ENCODE data around the gene CXCR6. TPM values are rescaled to one million over a fixed set of nuclear protein-coding genes. Genes with fewer than 3 reads are reported as not detected.
"Not testable (repeated sequence)": the region's sequence is repeated elsewhere in the genome, so short reads cannot be mapped to it uniquely, and the experiment has no call there.

Gene CXCR6
- total and polyA plus RNA-seq, 2 experiments from 2014 or later = not detected

GRCh38 chr3:45994419-45995235 is 51.4 kb downstream of the CXCR6 start:
- peak overlapping the region; percentile 92 for H3K4me2 ChIP-seq (ENCODE audit: unreplicated experiment)
- no peaks in the 10 kb centered on the region for H3K79me2 ChIP-seq (ENCODE audit: insufficient read depth)
- H3K27me3 ChIP-seq (replicated peaks; ENCODE audit: insufficient read depth) = no peaks in the 10 kb centered on the region
- no peak overlapping the region for H3K27ac ChIP-seq
- no peaks in the 10 kb centered on the region for H3K9me3 ChIP-seq (ENCODE audit: low read depth)
- no peaks in the 10 kb centered on the region for H3K9me2 ChIP-seq (ENCODE audit: insufficient read depth)
- peak overlapping the region; percentile 99 for H2AFZ ChIP-seq
- H3K9ac ChIP-seq = peak overlapping the region; percentile 80
- TF ChIP-seq EZH2 (IDR thresholded peaks at IDR 0.05; ENCODE audit: insufficient read depth, poor library complexity, severe bottlenecking) = no peak
- no peak for TF ChIP-seq EZH2phosphoT487 (IDR thresholded peaks at IDR 0.05; ENCODE audit: insufficient read depth, low read depth)
- 14 to 18% methylated on average over 13 to 16 of the region's 16 CpGs for WGBS, 2 experiments (ENCODE audit: low coverage in 1 of 2, low lambda C conversion rate in 2 of 2, missing lambda C conversion rate in 2 of 2)
- no peaks in the 10 kb centered on the region for H4K20me1 ChIP-seq (ENCODE audit: insufficient read depth)
- DNase-seq = no peak
- peaks cover 22% of the 10 kb centered on the region for H3F3A ChIP-seq (ENCODE audit: insufficient read depth)
- H3K4me1 ChIP-seq (ENCODE audit: insufficient read depth) = peaks cover 18% of the 10 kb centered on the region
- H3K4me3 ChIP-seq = peak overlapping the region; percentile 88
- in situ Hi-C loops (cut with MboI) = no loop called here
- H3K36me3 ChIP-seq (ENCODE audit: low read depth) = no peaks in the 10 kb centered on the region

- 6% methylated on average over 57 to 61 of the region's 67 CpGs for WGBS, 2 experiments (ENCODE audit: low coverage in 1 of 2, low lambda C conversion rate in 2 of 2, missing lambda C conversion rate in 2 of 2)
- in situ Hi-C loops (cut with MboI) = no loop called here
- peak; percentile 96 for DNase-seq
- H3F3A ChIP-seq (ENCODE audit: insufficient read depth) = peaks cover 20% of the 10 kb centered on the region
- TF ChIP-seq EZH2 (IDR thresholded peaks at IDR 0.05; ENCODE audit: insufficient read depth, poor library complexity, severe bottlenecking) = no peak
- no peak for TF ChIP-seq EZH2phosphoT487 (IDR thresholded peaks at IDR 0.05; ENCODE audit: insufficient read depth, low read depth)
- H2AFZ ChIP-seq = peak within 1 kb of the TSS; percentile 99
- H4K20me1 ChIP-seq (ENCODE audit: insufficient read depth) = no peaks in the 10 kb centered on the region
- no peaks in the 10 kb centered on the region for H3K9me2 ChIP-seq (ENCODE audit: insufficient read depth)
- peak within 1 kb of the TSS; percentile 92 for H3K4me2 ChIP-seq (ENCODE audit: unreplicated experiment)
- no peak within 1 kb of the TSS for H3K27ac ChIP-seq
- peak within 1 kb of the TSS; percentile 80 for H3K9ac ChIP-seq
- peaks cover 17% of the 10 kb centered on the region for H3K4me1 ChIP-seq (ENCODE audit: insufficient read depth)
- H3K4me3 ChIP-seq = peak within 1 kb of the TSS; percentile 88
- no peaks in the 10 kb centered on the region for H3K79me2 ChIP-seq (ENCODE audit: insufficient read depth)
- H3K9me3 ChIP-seq (ENCODE audit: low read depth) = no peaks in the 10 kb centered on the region
- no peaks in the 10 kb centered on the region for H3K36me3 ChIP-seq (ENCODE audit: low read depth)
- H3K27me3 ChIP-seq (replicated peaks; ENCODE audit: insufficient read depth) = no peaks in the 10 kb centered on the region
Measured at GRCh38 chr3:45995236-45996192, 52.2 kb downstream of the CXCR6 start, which contains the start of gene FYCO1. TSS of gene FYCO1 (minus strand) at chr3:45995824. CDS start at chr3:45984910, 10,914 bp downstream.

- H3K4me2 ChIP-seq (ENCODE audit: unreplicated experiment); H3K9me2 ChIP-seq (ENCODE audit: insufficient read depth); H3K4me3 ChIP-seq; in situ Hi-C loops (cut with MboI); DNase-seq; H3K27me3 ChIP-seq (replicated peaks; ENCODE audit: insufficient read depth); H3K9ac ChIP-seq; H3K27ac ChIP-seq; H3K9me3 ChIP-seq (ENCODE audit: low read depth); H4K20me1 ChIP-seq (ENCODE audit: insufficient read depth); H2AFZ ChIP-seq; H3K79me2 ChIP-seq (ENCODE audit: insufficient read depth); H3K36me3 ChIP-seq (ENCODE audit: low read depth): not testable (repeated sequence)
- 86% methylated on average over 18 to 19 of the region's 19 CpGs for WGBS, 2 experiments (ENCODE audit: low coverage in 1 of 2, low lambda C conversion rate in 2 of 2, missing lambda C conversion rate in 2 of 2)
- Histone ChIP-seq H3K4me1 (ENCODE audit: insufficient read depth) (peaks cover 11% of the 10 kb centered on the region), H3F3A (ENCODE audit: insufficient read depth) (peaks cover 15% of the 10 kb centered on the region)
Measured at GRCh38 chr3:45997499-45997898, 54.2 kb downstream of the CXCR6 start.

GRCh38 chr3:45997942-45998341 is 54.7 kb downstream of the CXCR6 start:
- H3K27me3 ChIP-seq (replicated peaks; ENCODE audit: insufficient read depth) = no peaks in the 10 kb centered on the region
- H3K79me2 ChIP-seq (ENCODE audit: insufficient read depth) = no peaks in the 10 kb centered on the region
- TF ChIP-seq EZH2 (IDR thresholded peaks at IDR 0.05; ENCODE audit: insufficient read depth, poor library complexity, severe bottlenecking) (no peak), EZH2phosphoT487 (IDR thresholded peaks at IDR 0.05; ENCODE audit: insufficient read depth, low read depth) (no peak)
- in situ Hi-C loops (cut with MboI) = no loop called here
- no peak overlapping the region for H3K9ac ChIP-seq
- H3K4me1 ChIP-seq (ENCODE audit: insufficient read depth) = peaks cover 7% of the 10 kb centered on the region
- H3K4me3 ChIP-seq = no peak overlapping the region
- H3K4me2 ChIP-seq (ENCODE audit: unreplicated experiment) = no peak overlapping the region
- H3K9me2 ChIP-seq (ENCODE audit: insufficient read depth) = no peaks in the 10 kb centered on the region
- peaks cover 11% of the 10 kb centered on the region for H3F3A ChIP-seq (ENCODE audit: insufficient read depth)
- no peaks in the 10 kb centered on the region for H3K9me3 ChIP-seq (ENCODE audit: low read depth)
- H2AFZ ChIP-seq = no peak overlapping the region
- no peaks in the 10 kb centered on the region for H4K20me1 ChIP-seq (ENCODE audit: insufficient read depth)
- H3K27ac ChIP-seq = no peak overlapping the region
- WGBS, 2 experiments (ENCODE audit: low coverage in 1 of 2, low lambda C conversion rate in 2 of 2, missing lambda C conversion rate in 2 of 2) = 44 to 66% methylated on average over 1 to 2 of the region's 2 CpGs
- no peaks in the 10 kb centered on the region for H3K36me3 ChIP-seq (ENCODE audit: low read depth)
- DNase-seq = no peak

Small RNA genes within 50 kb of the gene (small RNA-seq; reads per million reads assigned to genes)
- not detected for gene RF00019 (ENCODE audit: low read depth, low replicate concordance)

Other genes starting within 250 kb of the CXCR6 start
- gene SLC6A20, start 146.9 kb upstream of the CXCR6 start, total RNA-seq (2014; rRNA removed; shearing (Covaris generic)) = not detected in 2 replicates
- gene SLC6A20, start 146.9 kb upstream of the CXCR6 start, polyA plus RNA-seq (2016; fragmentation: Nextera tagmentation; extraction: Ambion mirVana) = not detected in 2 replicates
- gene LZTFL1, start 101.3 kb upstream of the CXCR6 start, total RNA-seq (2014; rRNA removed; shearing (Covaris generic)) = 18.3 and 21.8 TPM in 2 replicates
- gene LZTFL1, start 101.3 kb upstream of the CXCR6 start, polyA plus RNA-seq (2016; fragmentation: Nextera tagmentation; extraction: Ambion mirVana) = 12.7 and 15.1 TPM in 2 replicates
- gene CCR9, start 56.9 kb upstream of the CXCR6 start, total RNA-seq (2014; rRNA removed; shearing (Covaris generic)) = not detected in 2 replicates
- gene CCR9, start 56.9 kb upstream of the CXCR6 start, polyA plus RNA-seq (2016; fragmentation: Nextera tagmentation; extraction: Ambion mirVana) = not detected in 2 replicates
- gene FYCO1, start 52.4 kb downstream of the CXCR6 start, total RNA-seq (2014; rRNA removed; shearing (Covaris generic)) = 12.8 and 13.4 TPM in 2 replicates
- gene FYCO1, start 52.4 kb downstream of the CXCR6 start, polyA plus RNA-seq (2016; fragmentation: Nextera tagmentation; extraction: Ambion mirVana) = 6.2 and 6.3 TPM in 2 replicates
- not detected in 2 replicates for gene XCR1, start 84.0 kb downstream of the CXCR6 start, total RNA-seq (2014; rRNA removed; shearing (Covaris generic))
- not detected in 2 replicates for gene XCR1, start 84.0 kb downstream of the CXCR6 start, polyA plus RNA-seq (2016; fragmentation: Nextera tagmentation; extraction: Ambion mirVana)

All from GM23248 (cell line).